HG03460 (cell line): ENCODE results near the gene ZCCHC17.
"Not testable (repeated sequence)": the region's sequence is repeated elsewhere in the genome, so short reads cannot be mapped to it uniquely, and the experiment has no call there.

ENCODE experiments used
- ATAC-seq: cut with Tn5 transposase; IDR thresholded peaks from one replicate; pipeline ENCODE4 v1.9.1; 2021; ENCODE audit not compliant: unreplicated experiment

ZCCHC17 gene

DNA sequence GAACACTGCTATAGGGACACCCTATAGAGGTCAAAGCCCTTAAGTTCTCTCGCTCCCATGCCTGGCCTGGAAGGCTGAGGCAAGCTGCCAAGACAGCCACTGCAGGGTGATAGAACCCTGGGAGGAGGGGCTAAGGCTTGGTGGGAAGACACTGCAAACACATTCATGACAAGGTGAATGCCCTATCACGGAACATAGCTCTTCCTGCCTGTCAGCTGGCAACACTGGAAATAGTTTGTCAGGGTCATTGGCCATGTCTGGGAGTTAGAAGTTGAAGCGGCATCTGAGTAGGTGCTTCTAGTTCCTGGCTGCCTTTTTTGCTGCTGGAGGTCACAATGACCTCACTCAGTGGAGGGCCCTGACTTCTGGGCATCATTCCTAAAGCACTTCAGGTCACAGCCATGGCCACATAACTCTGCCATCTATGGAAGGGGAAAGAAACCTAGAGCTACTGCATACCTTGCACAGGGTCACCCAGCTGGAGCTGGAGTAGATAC is 71.8 kb downstream of the ZCCHC17 start:
- no peak for ATAC-seq

DNA sequence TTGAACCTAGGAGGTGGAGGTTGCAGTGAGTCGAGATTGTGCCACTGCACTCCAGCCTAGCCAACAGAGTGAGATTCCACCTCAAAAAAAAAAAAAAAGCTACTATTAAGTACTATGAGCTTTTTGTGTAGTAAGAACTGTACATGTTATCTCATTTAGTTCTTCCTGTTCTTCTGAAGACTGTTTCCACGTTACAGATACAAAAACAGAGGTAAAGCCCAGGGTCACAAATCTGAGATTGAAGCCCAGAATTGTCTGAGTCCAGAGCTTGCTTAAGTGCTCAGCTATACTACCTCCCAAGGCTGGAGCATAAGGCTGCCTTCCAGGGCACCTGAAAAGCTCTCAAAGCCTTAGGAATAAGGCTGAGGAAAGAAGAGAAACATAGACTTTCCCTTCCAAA is 73.2 kb downstream of the ZCCHC17 start:
- ATAC-seq, result no peak

GRCh38 chr1:31370565-31370964 is 73.7 kb downstream of the ZCCHC17 start:
- ATAC-seq, result no peak

DNA sequence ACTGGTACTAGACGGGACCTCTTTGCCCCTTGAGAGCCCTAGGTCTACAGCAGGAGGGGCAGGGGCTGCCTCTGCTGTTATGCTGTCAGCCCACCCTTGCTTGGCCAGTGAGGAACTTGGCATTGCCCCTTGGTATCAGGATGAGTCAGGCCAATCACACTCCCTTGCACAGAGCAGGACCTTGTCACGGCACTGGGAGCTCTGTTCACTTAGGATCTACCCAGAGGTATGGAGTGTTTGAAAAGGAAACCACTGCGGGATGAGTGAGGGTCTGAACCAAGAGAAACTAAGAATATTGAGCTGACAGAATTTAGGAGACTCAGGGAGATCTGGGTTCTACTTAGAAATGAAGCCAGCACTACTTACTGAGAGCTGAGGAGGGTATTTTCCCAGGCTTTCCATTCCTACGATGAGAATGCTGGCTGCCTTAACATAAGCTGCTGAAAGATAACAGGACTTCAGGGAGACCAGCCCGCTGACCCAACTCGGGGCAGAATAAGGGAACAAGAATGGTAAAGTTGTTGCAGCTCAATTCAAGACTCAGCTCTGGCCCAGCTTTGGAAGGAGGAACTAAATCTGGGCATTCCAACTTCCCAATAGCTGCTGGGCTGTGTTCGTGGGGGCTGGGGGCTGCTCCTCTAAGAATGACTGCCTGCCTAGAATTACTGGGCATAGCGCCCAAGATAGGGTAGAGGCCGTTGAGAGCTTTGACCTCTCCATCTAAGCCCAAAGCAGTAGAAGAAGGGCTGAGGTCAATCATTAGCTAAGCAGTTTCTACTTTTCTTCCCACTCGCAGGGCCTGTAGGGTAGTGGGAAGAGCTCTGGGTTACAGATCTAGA is 74.5 kb downstream of the ZCCHC17 start:
- ATAC-seq, result no peak

DNA sequence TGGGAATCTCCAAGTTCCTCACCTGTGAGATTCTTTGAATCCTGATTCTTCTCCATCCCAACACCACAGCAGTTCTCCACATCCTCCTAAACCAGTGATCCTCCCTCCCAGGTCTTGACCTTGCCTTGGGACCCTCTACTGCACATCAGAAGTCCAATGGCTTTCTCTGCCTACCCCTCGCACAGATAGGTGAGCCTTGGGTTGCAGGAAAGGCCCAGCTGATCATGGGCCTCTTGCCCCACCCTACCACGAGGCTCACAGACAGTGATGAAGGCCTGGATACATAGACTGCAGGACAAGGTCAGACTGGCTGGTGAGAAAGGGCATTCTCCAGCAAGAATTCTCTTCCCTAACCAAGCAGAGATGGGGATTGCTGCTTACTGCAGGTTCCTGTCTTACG is 75.2 kb downstream of the ZCCHC17 start:
- no peak for ATAC-seq

DNA sequence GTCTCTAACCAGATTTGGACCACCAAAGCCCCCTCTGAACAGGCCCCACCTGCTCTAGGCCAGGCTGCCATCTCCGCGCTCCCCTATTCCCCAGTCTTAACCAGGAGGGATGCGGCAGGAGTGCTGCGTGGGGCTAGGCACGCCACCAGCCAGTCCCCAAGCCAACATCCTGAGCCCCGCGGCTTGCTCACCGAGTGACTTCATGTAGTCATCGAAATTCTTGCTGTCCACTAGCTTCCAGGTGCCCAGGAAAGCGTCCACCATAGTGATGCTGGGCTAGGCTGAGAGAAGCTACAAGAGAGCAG is 75.9 kb downstream of the ZCCHC17 start:
- no peak for ATAC-seq

GRCh38 chr1:31373056-31373896 is 76.4 kb downstream of the ZCCHC17 start, which contains the start of gene FABP3:
FABP3 (minus strand) TSS chr1:31373076; CDS start chr1:31373014, 62 bp downstream.
- ATAC-seq, result no peak

GRCh38 chr1:31373897-31374486 is 77.2 kb downstream of the ZCCHC17 start:
- ATAC-seq, result no peak

DNA sequence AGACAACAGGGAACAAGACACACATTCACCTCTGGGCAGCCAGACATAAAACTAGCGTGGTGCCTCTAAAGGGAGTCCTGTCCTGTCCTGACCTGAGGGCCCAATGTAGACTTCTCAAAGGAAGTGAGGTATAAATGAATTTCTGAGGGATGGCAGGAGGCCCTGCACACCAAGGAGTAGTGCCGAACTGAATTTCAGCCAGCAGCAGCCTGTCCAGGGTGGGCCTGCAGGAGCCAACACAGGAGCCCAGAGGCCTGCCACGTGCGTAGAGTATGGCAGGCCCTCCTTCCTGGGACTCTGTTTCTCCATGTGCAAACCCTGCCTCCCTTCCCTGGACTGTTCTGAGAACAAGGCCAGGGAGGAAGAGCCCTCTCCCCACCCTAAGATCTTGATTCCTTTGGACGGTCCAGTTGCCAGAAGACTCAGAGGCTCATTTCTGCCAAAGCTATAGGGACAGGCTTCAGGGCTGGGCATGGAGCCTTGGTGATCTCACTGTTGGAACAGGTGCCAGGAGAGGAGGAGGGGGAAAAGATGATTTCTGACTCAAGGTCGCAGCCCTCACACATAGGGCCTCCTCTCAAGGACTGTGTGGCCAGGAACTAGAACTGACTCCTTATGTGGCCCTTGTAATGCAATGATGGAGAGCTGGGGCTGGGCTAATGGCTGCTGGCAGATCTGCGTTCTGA is 77.8 kb downstream of the ZCCHC17 start:
- ATAC-seq, result no peak

- no peak for ATAC-seq
Measured at GRCh38 chr1:31376375-31377134, 79.7 kb downstream of the ZCCHC17 start.

GRCh38 chr1:31377364-31377863 is 80.6 kb downstream of the ZCCHC17 start:
- ATAC-seq, result no peak

DNA sequence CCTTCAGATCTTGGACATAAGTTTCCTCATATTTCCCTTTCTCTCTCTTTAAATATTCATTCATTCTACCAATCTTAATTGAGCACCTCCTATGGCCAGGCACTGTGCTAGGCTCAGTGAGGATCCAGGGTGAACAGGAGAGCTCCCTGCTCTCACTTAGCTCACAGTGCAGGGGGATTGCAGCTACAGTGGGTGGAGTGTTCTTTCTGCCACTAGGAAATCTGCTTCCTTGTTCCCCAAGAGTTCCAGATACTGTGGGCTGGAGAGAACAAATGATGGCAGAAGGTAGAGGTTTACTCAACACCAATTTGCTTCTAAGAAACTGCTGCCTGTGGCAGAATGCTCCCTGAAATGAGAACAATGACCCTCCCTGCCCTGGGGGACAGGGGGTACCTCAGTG is 81.2 kb downstream of the ZCCHC17 start:
- no peak for ATAC-seq

DNA sequence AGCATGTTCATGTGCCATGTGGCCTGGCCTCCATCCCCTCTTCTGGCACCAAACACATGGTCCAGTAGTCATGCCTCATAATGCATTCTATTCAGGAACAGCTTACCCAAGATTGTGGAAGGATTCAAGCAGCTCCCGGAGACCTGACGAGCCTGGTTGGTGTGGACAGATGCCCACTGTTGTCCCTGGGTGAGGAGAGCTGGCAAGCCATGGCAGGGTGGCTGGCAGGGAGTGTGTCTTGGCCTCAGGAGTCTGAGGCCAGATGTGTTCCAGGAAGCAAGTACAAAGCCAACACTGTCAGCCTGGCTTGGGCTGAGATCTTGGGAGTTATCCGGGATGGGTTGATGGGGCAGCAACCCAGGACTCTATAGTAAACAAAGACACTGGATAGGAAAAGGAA is 83.3 kb downstream of the ZCCHC17 start:
- ATAC-seq, result no peak

- no peak for ATAC-seq
Measured at GRCh38 chr1:31381394-31382294, 84.8 kb downstream of the ZCCHC17 start.

DNA sequence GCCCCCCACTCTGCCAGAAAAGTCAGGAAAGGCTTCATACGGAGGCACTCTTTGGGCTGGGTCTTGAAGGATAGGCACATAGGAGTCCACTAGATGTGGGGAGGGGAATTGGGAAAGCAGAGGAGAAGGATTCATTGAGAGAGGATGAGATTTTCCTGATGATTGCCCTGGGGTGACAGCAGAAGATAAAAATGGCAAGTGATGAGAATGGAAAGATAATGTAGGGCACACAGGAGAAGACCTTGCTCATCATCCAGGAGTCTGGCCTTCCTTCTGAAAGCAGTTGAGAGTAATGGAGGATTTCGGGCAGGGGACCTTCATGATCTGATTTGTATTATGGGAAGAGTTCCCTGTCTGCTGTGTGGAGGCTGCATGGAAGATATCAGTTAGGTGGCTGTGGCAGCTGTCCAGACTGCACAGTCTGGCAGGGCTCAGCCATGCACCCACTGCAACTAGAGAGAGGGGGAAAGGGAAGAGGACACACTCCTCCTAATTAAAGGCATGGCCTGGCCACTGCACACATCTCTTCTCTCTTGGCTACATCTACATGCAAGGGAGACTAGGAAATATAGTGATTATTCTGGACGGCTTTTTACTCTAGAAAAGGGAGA is 85.7 kb downstream of the ZCCHC17 start:
- ATAC-seq, result no peak

DNA sequence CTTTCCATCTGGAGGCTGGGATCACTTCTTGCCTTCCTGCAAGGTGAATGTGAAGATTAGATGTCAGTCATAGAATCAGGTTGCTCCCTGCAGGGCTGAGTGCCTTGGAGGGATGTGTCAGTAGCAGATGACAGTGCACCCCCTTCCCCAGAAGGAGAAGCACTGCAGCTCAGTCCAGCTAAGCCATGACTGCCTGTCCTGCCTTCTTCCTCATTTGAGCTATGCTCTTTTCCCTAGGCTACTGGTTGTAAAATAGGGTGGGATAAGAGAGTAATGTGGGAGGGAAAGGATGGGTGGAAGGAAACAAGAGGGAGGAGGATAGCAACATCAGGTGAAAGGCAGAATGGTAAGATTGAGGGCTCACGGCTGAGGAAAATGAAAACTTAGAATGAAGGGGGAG is 87.1 kb downstream of the ZCCHC17 start:
- ATAC-seq, result no peak

GRCh38 chr1:31386576-31387243 is 89.9 kb downstream of the ZCCHC17 start:
- not testable (repeated sequence) for ATAC-seq

- ATAC-seq, result no peak
Measured at GRCh38 chr1:31387612-31388011, 90.8 kb downstream of the ZCCHC17 start.
